SIG-M5 treated with dmso at 0.1 percent for 504 hours (cell line): Measurements from ENCODE around the gene ENG.

Experiments used
- DNase-seq: peaks from one replicate; lab custom pipeline; 2025; ENCODE audit not compliant: unreplicated experiment; lab: John Stamatoyannopoulos, UW

The ENG gene

GRCh38 chr9:127796225-127796813 lies 58.1 kb downstream of the ENG start:
- DNase-seq: no peak

- no peak for DNase-seq
Observed at GRCh38 chr9:127794001-127794791, 60.3 kb downstream of the ENG start.

- no peak for DNase-seq
Observed at GRCh38 chr9:127793093-127793708, 61.3 kb downstream of the ENG start.

- DNase-seq: no peak
Observed at GRCh38 chr9:127792417-127793031, 61.9 kb downstream of the ENG start.

- no peak for DNase-seq
Observed at GRCh38 chr9:127791085-127791484, 63.4 kb downstream of the ENG start.

GRCh38 chr9:127790094-127790855 lies 64.2 kb downstream of the ENG start:
- no peak for DNase-seq

- DNase-seq: no peak
Observed at GRCh38 chr9:127789179-127789578, 65.3 kb downstream of the ENG start.

- no peak for DNase-seq
Observed at GRCh38 chr9:127788337-127789011, 66.0 kb downstream of the ENG start.

GRCh38 chr9:127786773-127787104 lies 67.7 kb downstream of the ENG start:
- DNase-seq: no peak

GRCh38 chr9:127785933-127786772 lies 68.3 kb downstream of the ENG start, which contains the start of gene CDK9:
Gene CDK9, plus strand, starts transcription at chr9:127786034. Its CDS starts 115 bp downstream, at chr9:127786149.
- peak; percentile 82 for DNase-seq

GRCh38 chr9:127785023-127785932 lies 69.2 kb downstream of the ENG start:
- DNase-seq: peak; percentile 64

GRCh38 chr9:127783111-127784008 lies 71.1 kb downstream of the ENG start:
- peak; percentile 93 for DNase-seq

- DNase-seq: no peak
Observed at GRCh38 chr9:127781806-127782205, 72.7 kb downstream of the ENG start.

GRCh38 chr9:127780909-127781308 lies 73.5 kb downstream of the ENG start:
- peak; percentile 88 for DNase-seq

GRCh38 chr9:127780126-127780885 lies 74.2 kb downstream of the ENG start:
- no peak for DNase-seq

- DNase-seq: peak; percentile 62
Observed at GRCh38 chr9:127779136-127779981, 75.1 kb downstream of the ENG start.
